Mammary epithelial cell (primary cell): ENCODE results near the gene DCAKD.

Source experiments
- CTCF ChIP-seq, 2 donors: IDR thresholded peaks in 1 of 2; conservative IDR thresholded peaks in 1 of 2; 2 replicates each; pipeline ENCODE4 v1.5.1; 2011 to 2012; ENCODE audit warnings: inconsistent platforms in 2 of 2, low read length in 2 of 2, mild to moderate bottlenecking in 2 of 2, control low read depth in 1 of 2, low read depth in 1 of 2; ENCODE audit not compliant: insufficient read depth in 1 of 2; ENCODE audit errors: extremely low read depth in 1 of 2
- EZH2 ChIP-seq: IDR thresholded peaks from 2 replicates; pipeline ENCODE4 v1.6.1; 2012; ENCODE audit warnings: low read length, inconsistent platforms, borderline replicate concordance

DNA sequence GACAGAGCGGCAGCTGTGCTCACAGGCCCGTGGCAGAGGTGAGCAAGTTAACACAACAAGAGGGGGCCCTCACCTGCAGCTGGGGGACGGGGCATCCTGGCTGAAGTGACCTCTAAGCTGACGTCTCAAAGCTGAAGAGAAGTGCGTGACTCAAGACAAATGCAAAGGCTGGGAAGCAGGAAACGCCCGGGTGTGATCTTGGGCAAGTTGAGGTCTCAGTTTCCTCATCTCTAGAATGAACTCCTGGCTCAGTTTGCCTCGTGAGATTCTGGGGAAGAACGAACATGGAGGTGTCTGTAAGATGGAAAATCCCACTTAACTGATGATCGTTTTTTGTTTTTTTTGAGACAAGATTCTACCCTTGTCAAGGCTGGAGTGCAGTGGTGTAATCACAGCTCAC, 43.2 kb downstream of the DCAKD start:
- TF ChIP-seq CTCF (conservative IDR thresholded peaks at IDR 0.05 in 1 of 2, IDR thresholded peaks at IDR 0.05 in 1 of 2; ENCODE audit: extremely low read depth in 1 of 2, insufficient read depth in 1 of 2, low read depth in 1 of 2, low read length in 2 of 2) (no peak), EZH2 (no peak)
